Mucosa of descending colon (tissue), 3 donors: ENCODE results near the gene ARSA. TPM values are rescaled to one million over a fixed set of nuclear protein-coding genes. Genes with fewer than 3 reads are reported as not detected.

Source experiments
- ATAC-seq: fragments of 200-7000 bp; cut with Tn5 transposase; one replicate; pipeline ENCODE4 v1.9.1; 2020; ENCODE audit warnings: mild to moderate bottlenecking, moderate library complexity
- DNase-seq, 3 donors: peaks; one replicate each; pipeline ENCODE4 v3.0.0-alpha.2; 2020
- H3K36me3 ChIP-seq: fragments of 200-600 bp; one replicate; pipeline ENCODE4 v1.8.0; 2021; ENCODE audit warnings: low read depth, mild to moderate bottlenecking
- H3K4me1 ChIP-seq: fragments of 200-600 bp; one replicate; pipeline ENCODE4 v1.8.0; 2021; ENCODE audit warnings: low read depth, mild to moderate bottlenecking
- H3K4me3 ChIP-seq: fragments of 200-600 bp; one replicate; pipeline ENCODE4 v1.8.0; 2021; ENCODE audit warnings: mild to moderate bottlenecking
- H3K9me3 ChIP-seq: fragments of 200-600 bp; one replicate; pipeline ENCODE4 v1.8.0; 2021; ENCODE audit warnings: mild to moderate bottlenecking
- CTCF ChIP-seq: fragments of 200-600 bp; IDR thresholded peaks from one replicate; pipeline ENCODE4 v1.8.0; 2022; ENCODE audit warnings: antibody characterized with exemption, mild to moderate bottlenecking
- intact Hi-C, 2 donors: fragments of 100-400 bp; cut with DNase I in 1 of 2; cut with micrococcal nuclease in 1 of 2; formaldehyde crosslinking; loops; one replicate each; pipeline versions ENCODE4 v1.11.0 to v1.11.1; 2022; cut with DNase I, micrococcal nuclease
- total RNA-seq, 3 donors: library from RNA; stranded (reverse); fragmentation: NEBNext Ultra II Directional in 2 of 3; extraction: Animal tissue kit (Norgen Biotek cat#: 25700) in 2 of 3; gene quantifications; one replicate each; pipeline versions ENCODE4 v1.2.1 to v1.2.4, GENCODE V29; 2021 to 2023
- donor health status: DM: no; HTN: no; CAD: no; lungs with moderate emphysema.
- donor health status: DM: no; HTN: no; CAD: no.
- donor health status: DM: no; HTN: yes; CAD: no.

The ARSA gene
- total RNA-seq, 3 donors from 2014 or later: 64.6 to 87.9 (median 82.2) TPM

DNA sequence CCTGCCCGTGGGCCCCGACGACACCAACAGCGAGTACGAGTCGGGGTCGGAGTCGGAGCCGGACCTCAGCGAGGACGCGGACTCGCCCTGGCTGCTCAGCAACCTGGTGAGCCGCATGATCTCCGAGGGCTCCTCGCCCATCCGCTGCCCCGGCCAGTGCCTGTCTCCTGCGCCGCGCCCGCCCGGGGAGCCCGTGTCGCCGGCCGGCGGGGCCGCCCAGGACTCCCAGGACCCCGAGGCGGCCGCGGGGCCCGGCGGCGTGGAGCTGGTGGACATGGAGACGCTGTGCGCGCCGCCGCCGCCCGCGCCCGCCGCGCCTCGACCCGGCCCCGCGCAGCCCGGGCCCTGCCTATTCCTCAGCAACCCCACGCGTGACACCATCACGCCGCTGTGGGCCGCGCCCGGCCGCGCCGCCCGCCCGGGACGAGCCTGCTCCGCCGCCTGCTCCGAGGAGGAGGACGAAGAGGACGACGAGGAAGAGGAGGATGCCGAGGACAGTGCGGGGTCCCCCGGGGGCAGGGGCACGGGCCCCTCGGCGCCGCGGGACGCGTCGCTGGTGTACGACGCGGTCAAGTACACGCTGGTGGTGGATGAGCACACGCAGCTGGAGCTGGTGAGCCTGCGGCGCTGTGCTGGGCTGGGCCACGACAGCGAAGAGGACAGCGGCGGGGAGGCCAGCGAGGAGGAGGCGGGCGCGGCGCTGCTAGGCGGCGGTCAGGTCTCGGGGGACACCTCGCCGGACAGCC lies 23.5 kb downstream of the ARSA start:
- peaks cover 3% of the 10 kb centered on the region for H3K4me1 ChIP-seq
- DNase-seq (peak in 1 of 3 donors; percentile 16), ATAC-seq (no peak)
- intact Hi-C loops: no loop called here
- H3K4me3 ChIP-seq: no peak overlapping the region
- H3K9me3 ChIP-seq: no peaks in the 10 kb centered on the region
- no peak for TF ChIP-seq CTCF
- H3K36me3 ChIP-seq: no peaks in the 10 kb centered on the region

GRCh38 chr22:50603511-50604255 lies 24.3 kb downstream of the ARSA start:
- DNase-seq: peak in 1 of 3 donors; percentile 20
- intact Hi-C loops: no loop called here
- H3K36me3 ChIP-seq: no peaks in the 10 kb centered on the region
- TF ChIP-seq CTCF: no peak
- H3K4me3 ChIP-seq: no peak overlapping the region
- no peak for ATAC-seq
- H3K4me1 ChIP-seq: peaks cover 3% of the 10 kb centered on the region
- no peaks in the 10 kb centered on the region for H3K9me3 ChIP-seq

DNA sequence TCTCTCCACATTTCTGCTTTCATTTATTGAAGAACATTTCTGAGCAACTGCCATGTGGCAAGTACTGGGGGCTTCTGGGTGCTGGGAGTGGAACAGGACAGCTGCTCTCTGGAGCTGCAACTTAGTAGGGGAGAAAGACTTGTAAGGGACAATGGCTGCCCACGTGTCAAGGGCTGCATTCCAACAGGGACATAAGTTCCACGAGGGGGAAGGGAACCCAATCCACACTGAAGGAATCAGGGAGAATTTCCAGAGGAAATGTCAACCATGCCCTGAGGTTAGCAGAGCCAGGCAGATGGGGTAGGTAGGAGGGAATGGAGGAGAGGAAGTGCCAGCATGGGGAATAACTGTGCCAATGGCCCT lies 25.6 kb downstream of the ARSA start:
- no peaks in the 10 kb centered on the region for H3K9me3 ChIP-seq
- no peak overlapping the region for H3K4me3 ChIP-seq
- intact Hi-C loops: no loop called here
- no peaks in the 10 kb centered on the region for H3K36me3 ChIP-seq
- no peak for TF ChIP-seq CTCF
- ATAC-seq: no peak
- DNase-seq: no peak
- H3K4me1 ChIP-seq: peaks cover 3% of the 10 kb centered on the region

DNA sequence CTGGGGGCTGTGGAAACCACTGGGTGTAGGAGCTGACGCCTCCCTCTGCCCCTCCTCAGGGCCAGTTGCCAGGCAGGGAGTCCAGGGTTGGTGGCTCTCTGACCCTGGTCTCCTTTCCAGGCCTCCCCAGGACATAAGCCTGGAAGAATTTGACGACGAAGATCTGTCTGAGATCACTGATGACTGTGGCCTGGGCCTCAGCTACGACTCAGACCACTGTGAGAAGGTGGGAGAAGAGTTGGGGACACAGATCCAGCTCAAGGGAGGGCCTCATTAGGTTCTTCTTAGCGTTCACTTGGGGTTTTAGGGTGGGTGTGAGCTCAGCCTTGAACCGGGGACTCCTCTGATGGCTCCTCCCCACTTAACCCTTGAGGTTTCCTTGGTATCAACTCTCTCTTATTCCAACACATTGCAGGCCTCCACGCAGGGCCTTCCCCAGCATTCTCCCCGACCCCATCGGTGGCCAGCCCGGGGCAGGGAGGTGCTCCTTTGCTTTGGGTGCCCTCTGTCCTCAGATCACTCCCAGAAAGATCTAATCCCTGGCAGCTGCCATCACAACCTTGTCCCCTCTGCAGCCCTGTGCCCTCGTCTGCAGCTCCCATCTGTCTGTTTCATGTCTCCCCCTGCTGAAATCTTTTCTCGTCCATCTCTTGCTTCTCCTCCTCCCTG lies 26.1 kb downstream of the ARSA start:
- H3K9me3 ChIP-seq: no peaks in the 10 kb centered on the region
- intact Hi-C loops: no loop called here
- H3K36me3 ChIP-seq: no peaks in the 10 kb centered on the region
- no peak for TF ChIP-seq CTCF
- H3K4me1 ChIP-seq: peaks cover 3% of the 10 kb centered on the region
- no peak overlapping the region for H3K4me3 ChIP-seq
- DNase-seq: peak in 1 of 3 donors; percentile 16
- no peak for ATAC-seq

DNA sequence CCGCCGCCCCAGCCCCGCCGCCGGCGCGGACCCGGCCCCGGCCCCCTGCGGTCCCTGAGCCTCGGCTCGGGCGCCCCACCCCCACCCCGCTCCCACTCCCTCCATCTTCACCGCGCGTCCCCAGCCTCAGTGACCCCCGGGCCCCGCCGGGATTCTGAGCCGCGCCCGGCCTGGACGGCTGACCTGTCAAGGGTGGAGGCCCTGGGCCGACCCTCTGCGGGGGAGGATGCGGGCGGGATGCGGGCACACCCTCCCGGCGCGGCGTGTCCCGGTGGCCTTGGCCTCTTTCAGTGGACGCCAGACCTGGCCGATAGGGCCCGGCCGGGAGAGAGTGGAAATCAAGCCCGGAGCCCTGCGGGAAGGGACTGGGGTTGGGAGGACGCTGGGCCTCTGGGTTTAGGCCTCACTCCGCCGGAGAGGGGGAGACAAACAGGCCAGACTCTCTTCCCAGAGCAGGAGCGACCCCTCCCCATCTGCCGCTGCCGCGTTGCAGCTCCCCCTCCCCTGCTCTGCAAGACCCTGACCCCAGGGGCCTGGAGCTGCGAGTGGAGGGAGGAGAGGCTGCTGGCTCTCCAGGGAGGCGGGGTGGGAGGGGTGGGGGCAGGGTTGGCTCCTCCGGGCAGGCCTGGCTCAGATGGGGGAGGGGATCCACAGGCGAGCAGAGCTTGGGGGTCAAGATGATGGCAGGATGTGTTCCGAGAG lies 26.8 kb downstream of the ARSA start:
- Histone ChIP-seq H3K36me3 (no peaks in the 10 kb centered on the region), H3K4me1 (peaks cover 3% of the 10 kb centered on the region), H3K4me3 (no peak overlapping the region), H3K9me3 (no peaks in the 10 kb centered on the region)
- no peak for ATAC-seq
- DNase-seq: peak in 1 of 3 donors; percentile 28
- intact Hi-C loops: no loop called here
- no peak for TF ChIP-seq CTCF
